Tibial nerve (tissue), 4 donors: ENCODE measurements around the gene C3. TPM values are rescaled to one million over a fixed set of nuclear protein-coding genes. Genes with fewer than 3 reads are reported as not detected.

Source experiments
- DNase-seq, 2 donors: peaks; one replicate each; pipeline ENCODE4 v3.0.0-alpha.2; 2019; ENCODE audit warnings: low spot score in 2 of 2
- H3K27ac ChIP-seq, 4 donors: fragments of 200-600 bp; sonication (generic) in 3 of 4; one replicate each; pipeline ENCODE4 v1.5.1; 2017 to 2019; ENCODE audit warnings: mild to moderate bottlenecking in 1 of 4
- H3K27me3 ChIP-seq, 2 donors: fragments of 200-600 bp; sonication (generic) in 1 of 2; one replicate each; pipeline versions ENCODE4 v1.5.1 to v1.6.0; 2017 to 2019
- H3K36me3 ChIP-seq, 3 donors: fragments of 200-600 bp; sonication (generic); one replicate each; pipeline ENCODE4 v1.5.1; 2018 to 2019
- H3K4me1 ChIP-seq, 4 donors: fragments of 200-600 bp; sonication (generic) in 3 of 4; one replicate each; pipeline ENCODE4 v1.5.1; 2017 to 2019
- H3K4me3 ChIP-seq, 4 donors: fragments of 200-600 bp; sonication (generic) in 3 of 4; one replicate each; pipeline ENCODE4 v1.5.1; 2017 to 2019; ENCODE audit warnings: mild to moderate bottlenecking in 1 of 4, moderate library complexity in 1 of 4
- H3K9me3 ChIP-seq, 4 donors: fragments of 200-600 bp; sonication (generic) in 3 of 4; one replicate each; pipeline ENCODE4 v1.5.1; 2017 to 2019
- CTCF ChIP-seq, 5 experiments: fragments of 200-600 bp in 3 of 5; fragments of 450-650 bp in 2 of 5; sonication (generic) in 3 of 5; IDR thresholded peaks; one replicate each; pipeline ENCODE4 v1.5.1; 2016 to 2019; ENCODE audit warnings: antibody characterized with exemption in 5 of 5, mild to moderate bottlenecking in 3 of 5, moderate library complexity in 2 of 5
- EP300 ChIP-seq, 2 donors: sonication (generic); formaldehyde crosslinking; IDR thresholded peaks; one replicate each; pipeline ENCODE4 v1.6.1; 2017; ENCODE audit warnings: antibody characterized with exemption in 2 of 2, mild to moderate bottlenecking in 1 of 2
- POLR2A ChIP-seq, 2 donors: fragments of 450-650 bp; IDR thresholded peaks; one replicate each; pipeline ENCODE4 v1.6.1; 2017; ENCODE audit warnings: antibody characterized with exemption in 2 of 2, mild to moderate bottlenecking in 2 of 2, moderate library complexity in 2 of 2
- WGBS, 2 donors: methylation state at CpG; one replicate each; pipeline ENCODE4 v1.1.5; 2018; 5-methylcytosine and 5-hydroxymethylcytosine counted together
- total RNA-seq, 4 donors: library from RNA; depleted of rRNA; stranded (reverse); fragments of >200 nt; gene quantifications; one replicate each; pipeline ENCODE4 v1.1.0, GENCODE V29; 2016

Gene C3
- total RNA-seq, 4 donors from 2014 or later: 256 to 1,128 (median 733) TPM

GRCh38 chr19:6696239-6696820, 24.1 kb downstream of the C3 start:
- H3K4me3 ChIP-seq: no peak overlapping the region
- H3K27me3 ChIP-seq: no peaks in the 10 kb centered on the region
- H3K27ac ChIP-seq: no peak overlapping the region
- peaks cover 0 to 27% (median 0%) of the 10 kb centered on the region in 3 donors for H3K36me3 ChIP-seq
- no peaks in the 10 kb centered on the region for H3K9me3 ChIP-seq
- no peak for TF ChIP-seq EP300 (IDR thresholded peaks at IDR 0.05)
- TF ChIP-seq CTCF (IDR thresholded peaks at IDR 0.05): no peak
- no peak for TF ChIP-seq POLR2A (IDR thresholded peaks at IDR 0.05)
- 71 to 82% methylated on average over 18 of the region's 18 CpGs for WGBS, 2 donors
- no peak for DNase-seq
- no peaks in the 10 kb centered on the region for H3K4me1 ChIP-seq

- no peak overlapping the region for H3K27ac ChIP-seq
- DNase-seq: no peak
- no peaks in the 10 kb centered on the region for H3K27me3 ChIP-seq
Measured at GRCh38 chr19:6694147-6694815, 26.2 kb downstream of the C3 start.

GRCh38 chr19:6693681-6694080, 26.8 kb downstream of the C3 start:
- Histone ChIP-seq H3K9me3 (no peaks in the 10 kb centered on the region), H3K27ac (no peak overlapping the region), H3K36me3 (peaks cover 0 to 33% (median 0%) of the 10 kb centered on the region in 3 donors), H3K4me3 (no peak overlapping the region), H3K27me3 (no peaks in the 10 kb centered on the region), H3K4me1 (no peaks in the 10 kb centered on the region)
- WGBS, 2 donors: 80 to 84% methylated on average over 6 to 7 of the region's 7 CpGs
- DNase-seq: no peak
- TF ChIP-seq POLR2A (IDR thresholded peaks at IDR 0.05): no peak
- no peak for TF ChIP-seq CTCF (IDR thresholded peaks at IDR 0.05)
- TF ChIP-seq EP300 (IDR thresholded peaks at IDR 0.05): no peak

More at GRCh38 chr19:6694147-6694815, 26.2 kb downstream of the C3 start:
- H3K36me3 ChIP-seq: peaks cover 0 to 32% (median 0%) of the 10 kb centered on the region in 3 donors
- 94 to 95% methylated on average over 25 of the region's 25 CpGs for WGBS, 2 donors
- no peaks in the 10 kb centered on the region for H3K9me3 ChIP-seq
- no peak overlapping the region for H3K4me3 ChIP-seq
- TF ChIP-seq POLR2A (IDR thresholded peaks at IDR 0.05) (no peak), CTCF (IDR thresholded peaks at IDR 0.05) (no peak), EP300 (IDR thresholded peaks at IDR 0.05) (no peak)
- no peaks in the 10 kb centered on the region for H3K4me1 ChIP-seq

- 82 to 89% methylated on average over 8 to 9 of the region's 13 CpGs for WGBS, 2 donors
- Histone ChIP-seq H3K9me3 (no peaks in the 10 kb centered on the region), H3K36me3 (peaks cover 0 to 33% (median 0%) of the 10 kb centered on the region in 3 donors), H3K27ac (no peak overlapping the region), H3K4me3 (no peak overlapping the region), H3K4me1 (no peaks in the 10 kb centered on the region), H3K27me3 (no peaks in the 10 kb centered on the region)
- DNase-seq: no peak
- TF ChIP-seq CTCF (IDR thresholded peaks at IDR 0.05) (no peak), EP300 (IDR thresholded peaks at IDR 0.05) (no peak), POLR2A (IDR thresholded peaks at IDR 0.05) (no peak)
Measured at GRCh38 chr19:6693056-6693471, 27.4 kb downstream of the C3 start.

GRCh38 chr19:6692027-6692426, 28.4 kb downstream of the C3 start:
- DNase-seq: no peak
- H3K27me3 ChIP-seq: no peaks in the 10 kb centered on the region
- TF ChIP-seq CTCF (IDR thresholded peaks at IDR 0.05): no peak
- TF ChIP-seq POLR2A (IDR thresholded peaks at IDR 0.05): no peak
- TF ChIP-seq EP300 (IDR thresholded peaks at IDR 0.05): no peak
- WGBS, 2 donors: 74 to 81% methylated on average over 10 of the region's 10 CpGs
- H3K4me1 ChIP-seq: no peaks in the 10 kb centered on the region
- H3K9me3 ChIP-seq: no peaks in the 10 kb centered on the region
- H3K4me3 ChIP-seq: no peak overlapping the region
- H3K27ac ChIP-seq: no peak overlapping the region
- peaks cover 0 to 27% (median 0%) of the 10 kb centered on the region in 3 donors for H3K36me3 ChIP-seq
